Panc1 (cell line): Measurements from ENCODE around the gene FAM237B. TPM values are rescaled to one million over a fixed set of nuclear protein-coding genes. Genes with fewer than 3 reads are reported as not detected.

Experiments used
- ATAC-seq: fragments of 200-7000 bp; cut with Tn5 transposase; 2 replicates; pipeline ENCODE4 v1.9.1; 2020; ENCODE audit warnings: mild to moderate bottlenecking, moderate library complexity
- BruUV-seq: library from RNA; stranded (reverse); fragments of 400-500 nt; replicated peaks from 2 replicates; lab custom pipeline; 2021; lab: Mats Ljungman, UMichigan
- CTCF ChIA-PET: fragments of 300-600 bp; sonication (Branson Sonifier 250); formaldehyde crosslinking; loops from one replicate; lab custom pipeline; 2022; ENCODE audit warnings: antibody characterized with exemption; lab: Charles Lee
- POLR2A ChIA-PET: fragments of 300-600 bp; sonication (Branson Sonifier 250); formaldehyde crosslinking; loops from one replicate; lab custom pipeline; 2022; ENCODE audit warnings: antibody characterized with exemption; lab: Charles Lee
- DNase-seq: peaks from one replicate; pipeline ENCODE4 v3.0.0-alpha.2; 2010; ENCODE audit warnings: low read depth, low spot score
- H3K27ac ChIP-seq: 2 replicates; pipeline ENCODE4 v1.5.1; 2011; ENCODE audit warnings: mild to moderate bottlenecking, low read length, inconsistent platforms
- H3K27me3 ChIP-seq: fragments of 200-500 bp; sonication (Bioruptor generic); 2 replicates; pipeline ENCODE4 v1.6.0; 2014; ENCODE audit warnings: low read length, inconsistent platforms; ENCODE audit not compliant: control insufficient read depth, insufficient read depth
- H3K36me3 ChIP-seq: fragments of 200-500 bp; sonication (Bioruptor generic); 2 replicates; pipeline ENCODE4 v1.5.1; 2014; ENCODE audit warnings: inconsistent platforms, mild to moderate bottlenecking, low read length, moderate library complexity; ENCODE audit not compliant: control insufficient read depth, insufficient read depth
- H3K4me1 ChIP-seq: 2 replicates; pipeline ENCODE4 v1.5.1; 2011; ENCODE audit warnings: inconsistent platforms, mild to moderate bottlenecking, low read length, moderate library complexity; ENCODE audit not compliant: control insufficient read depth, insufficient read depth
- H3K4me3 ChIP-seq, 2 experiments: 2 replicates each; pipeline ENCODE4 v1.5.1; 2011 to 2012; ENCODE audit warnings: low read depth in 2 of 2, low read length in 2 of 2, mild to moderate bottlenecking in 2 of 2, inconsistent platforms in 1 of 2, moderate library complexity in 1 of 2
- H3K9me3 ChIP-seq: fragments of 200-500 bp; sonication (Bioruptor generic); 2 replicates; pipeline ENCODE4 v1.5.1; 2014; ENCODE audit warnings: low read depth, mild to moderate bottlenecking, inconsistent platforms, low read length, moderate library complexity; ENCODE audit not compliant: control insufficient read depth, insufficient read depth
- POLR2AphosphoS5 ChIP-seq: IDR thresholded peaks from 2 replicates; pipeline ENCODE4 v1.6.1; 2012; ENCODE audit warnings: mild to moderate bottlenecking, low read depth, low read length, moderate library complexity
- SIN3A ChIP-seq: IDR thresholded peaks from 2 replicates; pipeline ENCODE4 v1.6.1; 2012; ENCODE audit warnings: low read depth, mild to moderate bottlenecking, low read length, moderate library complexity, borderline replicate concordance; ENCODE audit not compliant: insufficient read depth
- TCF7L2 ChIP-seq: IDR thresholded peaks from 2 replicates; pipeline ENCODE4 v1.6.1; 2011; ENCODE audit warnings: mild to moderate bottlenecking, low read depth, low read length, inconsistent platforms
- in situ Hi-C: cut with HindIII; loops from 2 replicates; pipeline ENCODE4 v1.10.0; 2016; ENCODE audit warnings: low sequenced_read_pairs, low pct_unique_long_range_greater_than_20kb
- intact Hi-C: fragments of 100-400 bp; cut with micrococcal nuclease; formaldehyde crosslinking; loops from one replicate; pipeline ENCODE4 v1.10.0; 2022; ENCODE audit not compliant: unreplicated experiment
- total RNA-seq: library from RNA; stranded (reverse); gene quantifications from one replicate; pipeline ENCODE4 v1.2.1, GENCODE V29; 2021; ENCODE audit not compliant: unreplicated experiment
- TF ChIP-seq, protein P1 (sequence below), 2 experiments: IDR thresholded peaks; 2 replicates each; pipeline ENCODE4 v1.6.1; 2011 to 2012; ENCODE audit warnings: low read depth in 2 of 2, control low read depth in 1 of 2, low read length in 1 of 2, mild to moderate bottlenecking in 1 of 2, moderate library complexity in 1 of 2; ENCODE audit not compliant: insufficient read depth in 1 of 2
- TF ChIP-seq, protein P2 (sequence below): fragments of 450-650 bp; IDR thresholded peaks from 2 replicates; pipeline ENCODE4 v1.5.1; 2017; ENCODE audit warnings: mild to moderate bottlenecking

Gene FAM237B
- total RNA-seq, 1 experiment from 2014 or later = not detected

- ATAC-seq (no peak), DNase-seq (no peak)
- Histone ChIP-seq H3K36me3 (peaks cover 9% of the 10 kb centered on the region), H3K4me1 (peaks cover 3% of the 10 kb centered on the region; the same call in 1 of the 2 replicates), H3K27me3 (no peaks in the 10 kb centered on the region), H3K9me3 (peaks cover 4% of the 10 kb centered on the region; the same call in 1 of the 2 replicates), H3K27ac (no peak overlapping the region), H3K4me3 (no peak overlapping the region)
- ChIA-PET POLR2A (no interaction called here), CTCF (no interaction called here)
- TF ChIP-seq POLR2AphosphoS5 (no peak), SIN3A (no peak), TCF7L2 (no peak)
- TF ChIP-seq, protein P1, sequence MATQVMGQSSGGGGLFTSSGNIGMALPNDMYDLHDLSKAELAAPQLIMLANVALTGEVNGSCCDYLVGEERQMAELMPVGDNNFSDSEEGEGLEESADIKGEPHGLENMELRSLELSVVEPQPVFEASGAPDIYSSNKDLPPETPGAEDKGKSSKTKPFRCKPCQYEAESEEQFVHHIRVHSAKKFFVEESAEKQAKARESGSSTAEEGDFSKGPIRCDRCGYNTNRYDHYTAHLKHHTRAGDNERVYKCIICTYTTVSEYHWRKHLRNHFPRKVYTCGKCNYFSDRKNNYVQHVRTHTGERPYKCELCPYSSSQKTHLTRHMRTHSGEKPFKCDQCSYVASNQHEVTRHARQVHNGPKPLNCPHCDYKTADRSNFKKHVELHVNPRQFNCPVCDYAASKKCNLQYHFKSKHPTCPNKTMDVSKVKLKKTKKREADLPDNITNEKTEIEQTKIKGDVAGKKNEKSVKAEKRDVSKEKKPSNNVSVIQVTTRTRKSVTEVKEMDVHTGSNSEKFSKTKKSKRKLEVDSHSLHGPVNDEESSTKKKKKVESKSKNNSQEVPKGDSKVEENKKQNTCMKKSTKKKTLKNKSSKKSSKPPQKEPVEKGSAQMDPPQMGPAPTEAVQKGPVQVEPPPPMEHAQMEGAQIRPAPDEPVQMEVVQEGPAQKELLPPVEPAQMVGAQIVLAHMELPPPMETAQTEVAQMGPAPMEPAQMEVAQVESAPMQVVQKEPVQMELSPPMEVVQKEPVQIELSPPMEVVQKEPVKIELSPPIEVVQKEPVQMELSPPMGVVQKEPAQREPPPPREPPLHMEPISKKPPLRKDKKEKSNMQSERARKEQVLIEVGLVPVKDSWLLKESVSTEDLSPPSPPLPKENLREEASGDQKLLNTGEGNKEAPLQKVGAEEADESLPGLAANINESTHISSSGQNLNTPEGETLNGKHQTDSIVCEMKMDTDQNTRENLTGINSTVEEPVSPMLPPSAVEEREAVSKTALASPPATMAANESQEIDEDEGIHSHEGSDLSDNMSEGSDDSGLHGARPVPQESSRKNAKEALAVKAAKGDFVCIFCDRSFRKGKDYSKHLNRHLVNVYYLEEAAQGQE (IDR thresholded peaks at IDR 0.05; ENCODE audit: insufficient read depth in 1 of 2, low read depth in 2 of 2, low read length in 1 of 2) = no peak
- intact Hi-C loops (no loop called here), in situ Hi-C loops (no loop called here)
- no TSS peak for BruUV-seq
Observed at GRCh38 chr7:90349305-90349704, 28.2 kb upstream of the FAM237B start.

GRCh38 chr7:90347759-90348158 is 26.7 kb upstream of the FAM237B start:
- TF ChIP-seq TCF7L2 (no peak), SIN3A (no peak), POLR2AphosphoS5 (no peak)
- TF ChIP-seq, protein P1 (IDR thresholded peaks at IDR 0.05; ENCODE audit: insufficient read depth in 1 of 2, low read depth in 2 of 2, low read length in 1 of 2) = no peak
- TF ChIP-seq, protein P2, sequence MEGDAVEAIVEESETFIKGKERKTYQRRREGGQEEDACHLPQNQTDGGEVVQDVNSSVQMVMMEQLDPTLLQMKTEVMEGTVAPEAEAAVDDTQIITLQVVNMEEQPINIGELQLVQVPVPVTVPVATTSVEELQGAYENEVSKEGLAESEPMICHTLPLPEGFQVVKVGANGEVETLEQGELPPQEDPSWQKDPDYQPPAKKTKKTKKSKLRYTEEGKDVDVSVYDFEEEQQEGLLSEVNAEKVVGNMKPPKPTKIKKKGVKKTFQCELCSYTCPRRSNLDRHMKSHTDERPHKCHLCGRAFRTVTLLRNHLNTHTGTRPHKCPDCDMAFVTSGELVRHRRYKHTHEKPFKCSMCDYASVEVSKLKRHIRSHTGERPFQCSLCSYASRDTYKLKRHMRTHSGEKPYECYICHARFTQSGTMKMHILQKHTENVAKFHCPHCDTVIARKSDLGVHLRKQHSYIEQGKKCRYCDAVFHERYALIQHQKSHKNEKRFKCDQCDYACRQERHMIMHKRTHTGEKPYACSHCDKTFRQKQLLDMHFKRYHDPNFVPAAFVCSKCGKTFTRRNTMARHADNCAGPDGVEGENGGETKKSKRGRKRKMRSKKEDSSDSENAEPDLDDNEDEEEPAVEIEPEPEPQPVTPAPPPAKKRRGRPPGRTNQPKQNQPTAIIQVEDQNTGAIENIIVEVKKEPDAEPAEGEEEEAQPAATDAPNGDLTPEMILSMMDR = no peak
- in situ Hi-C loops = no loop called here
- Histone ChIP-seq H3K9me3 (no peaks in the 10 kb centered on the region), H3K4me1 (peaks cover 3% of the 10 kb centered on the region; the same call in 1 of the 2 replicates), H3K27me3 (no peaks in the 10 kb centered on the region), H3K36me3 (peaks cover 5% of the 10 kb centered on the region; the same call in 1 of the 2 replicates), H3K27ac (peak overlapping the region; percentile 97; the same call in 1 of the 2 replicates), H3K4me3 (peak overlapping the region; percentile 79 to 100; a peak in 3 of 4 replicates)
- ChIA-PET POLR2A (no interaction called here), CTCF (no interaction called here)
- intact Hi-C loops = no loop called here
- DNase-seq (no peak), ATAC-seq (no peak)
- BruUV-seq = no TSS peak
